HG03432 (cell line): Measurements from ENCODE around the gene TRAPPC2L.

Experiments
- ATAC-seq: cut with Tn5 transposase; IDR thresholded peaks from one replicate; pipeline ENCODE4 v1.9.1; 2021; ENCODE audit warnings: mild to moderate bottlenecking, moderate library complexity; ENCODE audit not compliant: unreplicated experiment

Gene TRAPPC2L

DNA sequence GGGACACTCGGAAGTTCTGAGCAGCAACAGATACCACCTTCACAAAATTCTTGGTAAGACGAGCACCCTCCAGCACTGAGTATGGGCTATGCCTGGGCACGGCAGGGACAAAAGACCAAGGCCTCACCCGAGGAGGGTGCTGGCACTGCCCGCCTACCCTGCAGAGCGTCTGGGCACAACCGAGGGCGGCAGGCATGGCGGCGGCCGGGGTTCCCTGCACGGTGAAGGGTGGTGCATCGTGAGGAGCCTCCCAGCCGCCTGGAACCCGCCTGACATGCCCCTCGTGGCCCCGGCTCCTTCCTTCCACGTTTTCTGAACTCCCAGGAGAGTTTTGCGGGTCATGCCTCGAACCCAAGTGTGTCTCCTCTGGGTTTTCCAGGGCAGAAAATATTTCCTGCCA lies 19.1 kb upstream of the TRAPPC2L start:
- ATAC-seq = no peak

DNA sequence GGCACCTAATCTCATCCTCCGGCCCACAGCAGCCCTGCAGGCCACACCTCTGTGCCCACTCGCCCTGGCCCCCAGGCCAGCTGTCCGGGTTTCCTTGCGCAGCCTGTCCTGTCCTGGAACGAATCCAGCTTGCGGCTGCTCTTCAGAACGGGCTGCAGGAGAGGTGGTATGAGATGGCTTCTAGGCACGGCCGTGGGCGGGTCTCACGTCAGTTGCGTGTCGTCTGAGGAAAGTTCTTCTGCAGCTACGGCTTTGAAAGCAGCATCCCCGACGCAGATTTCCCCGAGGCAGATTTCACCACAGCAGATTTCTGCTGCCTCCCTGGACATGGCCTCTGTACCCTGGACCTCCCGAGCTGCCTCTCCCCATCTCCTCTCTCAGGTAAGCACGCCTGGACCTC lies 18.4 kb upstream of the TRAPPC2L start:
- ATAC-seq = no peak

DNA sequence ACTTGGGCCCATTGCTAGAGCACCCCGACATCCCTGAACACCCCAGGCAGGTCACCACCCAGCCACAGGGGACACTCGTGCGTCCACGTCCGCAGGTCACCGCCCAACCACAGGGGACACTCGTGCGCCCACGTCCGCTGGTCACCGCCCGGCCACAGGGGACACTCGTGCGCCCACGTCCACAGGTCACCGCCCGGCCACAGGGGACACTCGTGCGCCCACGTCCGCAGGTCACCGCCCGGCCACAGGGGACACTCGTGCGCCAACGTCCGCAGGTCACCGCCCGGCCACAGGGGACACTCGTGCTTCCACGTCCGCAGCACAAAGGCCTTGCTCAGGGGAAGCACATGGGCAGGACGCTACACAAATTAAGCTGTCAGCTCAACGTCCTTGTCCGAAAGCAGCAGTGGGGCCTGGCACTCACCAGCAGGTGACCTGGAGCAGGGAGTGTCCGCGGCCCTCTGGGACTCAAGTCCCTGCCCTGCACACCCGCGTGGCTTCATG lies 17.8 kb upstream of the TRAPPC2L start:
- ATAC-seq = no peak

DNA sequence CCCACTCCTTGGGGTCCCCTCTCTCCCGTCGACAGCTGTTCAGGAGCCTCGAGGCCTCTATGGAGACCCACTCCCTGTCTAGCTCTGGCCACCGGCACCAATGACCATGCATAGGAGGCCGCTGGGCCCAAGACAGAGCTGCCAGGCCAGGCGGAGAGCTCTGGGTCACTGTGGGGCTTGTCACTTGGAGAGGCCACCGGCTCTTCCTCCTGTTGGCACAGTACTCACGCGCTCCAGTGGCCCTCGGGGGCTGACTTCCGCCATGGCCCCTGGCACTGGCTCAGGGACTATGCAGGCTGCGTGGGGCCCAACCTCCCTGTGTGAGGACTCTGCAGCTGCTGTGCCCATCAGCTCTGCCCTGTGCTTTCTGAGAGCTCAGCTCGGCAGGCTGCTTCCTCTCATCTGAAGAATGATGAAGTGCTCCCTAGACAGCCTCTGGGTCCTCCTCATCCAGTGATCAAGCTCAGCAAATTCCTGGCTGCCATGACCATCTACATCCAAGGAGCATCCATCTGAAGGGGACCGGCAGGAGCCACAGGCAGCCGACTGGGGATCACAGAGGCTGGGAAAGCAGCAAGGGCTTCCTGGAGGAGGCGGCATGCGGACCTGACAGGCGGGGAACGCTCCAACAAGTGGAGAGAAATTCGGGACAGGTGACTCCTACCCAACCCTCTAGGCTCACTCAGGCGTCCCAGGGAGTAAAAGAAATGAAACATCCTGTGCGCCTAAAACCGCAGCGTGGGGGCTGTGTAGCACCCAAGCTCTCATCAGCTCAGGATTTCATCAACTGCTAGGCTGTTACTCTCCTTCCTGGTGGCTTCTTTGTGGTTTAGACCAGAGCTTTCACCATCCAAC lies 17.0 kb upstream of the TRAPPC2L start:
- ATAC-seq = no peak

DNA sequence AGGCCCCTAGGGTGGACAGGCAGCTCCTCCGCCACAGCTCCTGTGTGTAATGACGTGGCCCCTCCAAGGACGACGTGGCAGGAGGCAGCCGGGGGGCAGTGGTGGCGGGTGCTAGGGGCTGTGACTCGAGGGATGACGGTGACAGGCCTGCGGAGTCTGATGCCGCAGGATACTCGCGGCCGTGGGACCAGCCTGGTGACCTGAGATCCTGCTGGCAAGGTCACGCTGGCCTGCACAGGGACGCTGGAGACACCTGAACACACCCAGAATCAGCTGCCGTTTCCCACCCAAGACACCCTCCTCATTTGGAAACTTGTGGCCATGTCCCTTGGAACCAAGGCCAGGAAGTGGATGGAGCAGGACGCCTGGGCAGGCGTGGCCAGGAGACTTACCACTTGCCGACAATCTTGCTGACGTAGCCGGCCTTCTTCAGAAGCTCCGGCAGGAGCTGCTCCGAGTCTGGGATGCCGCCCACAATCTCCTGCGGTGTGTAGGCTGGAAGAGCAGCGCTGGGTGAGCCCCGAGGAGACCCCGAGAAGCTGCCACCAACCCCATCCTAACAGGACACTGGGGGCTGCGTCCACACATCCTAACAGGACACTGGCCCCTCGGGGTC lies 16.2 kb upstream of the TRAPPC2L start:
- ATAC-seq = no peak

DNA sequence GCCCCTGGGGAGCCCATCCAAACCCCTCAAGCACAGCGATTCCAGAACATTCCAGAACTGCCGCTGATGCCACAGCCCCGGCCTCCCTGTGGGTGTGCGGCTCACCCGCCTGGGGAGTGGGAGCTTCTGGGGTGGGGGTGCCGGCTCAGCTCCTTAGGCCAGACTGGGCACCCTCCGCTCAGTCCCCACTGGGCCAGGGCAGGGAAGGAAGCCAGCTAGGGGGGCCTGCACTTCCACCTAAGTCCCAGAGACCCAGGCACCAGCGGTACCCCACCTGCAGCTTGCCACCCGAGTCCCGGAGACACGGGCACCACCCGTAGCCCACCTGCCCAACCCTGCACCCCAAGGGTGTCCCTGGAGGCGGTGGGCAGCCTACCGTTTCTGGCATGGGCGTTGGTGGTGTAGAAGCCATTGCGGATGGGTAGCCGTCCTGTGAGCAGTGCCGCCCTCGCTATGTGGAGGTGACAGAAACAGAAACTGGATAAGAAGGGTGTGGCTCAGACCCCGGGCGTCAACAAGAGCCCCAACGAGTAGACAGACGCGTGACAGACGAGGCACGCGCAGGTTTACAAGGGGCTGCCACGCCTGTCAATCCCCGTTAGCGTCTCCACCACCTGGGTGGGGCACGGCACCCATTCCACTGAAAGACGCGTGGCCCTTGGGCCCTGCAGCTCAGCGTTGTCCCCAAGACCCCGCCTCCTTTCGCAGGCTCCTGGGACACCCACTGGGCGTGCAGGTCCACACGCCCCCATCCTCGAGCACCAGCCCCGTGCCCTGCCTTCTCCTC lies 15.2 kb upstream of the TRAPPC2L start:
- ATAC-seq = no peak

DNA sequence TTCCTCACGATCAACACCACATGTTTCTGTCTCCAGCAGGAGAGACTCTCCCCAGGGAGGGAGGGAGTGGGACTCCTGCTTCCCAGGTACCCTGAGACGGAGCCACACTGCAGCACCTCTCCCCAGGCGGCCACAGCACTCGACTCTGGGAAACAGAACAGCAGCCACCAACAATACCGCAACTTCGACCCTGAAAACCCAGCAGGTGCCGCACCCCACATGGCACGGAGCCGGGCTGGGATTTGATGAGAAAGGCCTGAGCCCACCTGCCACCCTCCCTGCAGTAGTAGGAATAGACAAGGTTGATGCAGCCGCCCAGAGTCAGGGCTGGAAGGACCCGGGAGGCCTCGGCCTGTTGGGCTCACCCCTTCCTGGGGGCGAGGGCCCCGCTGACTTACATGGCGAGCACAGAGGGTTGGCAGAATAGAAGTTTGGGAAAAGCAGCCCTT lies 14.6 kb upstream of the TRAPPC2L start:
- no peak for ATAC-seq

DNA sequence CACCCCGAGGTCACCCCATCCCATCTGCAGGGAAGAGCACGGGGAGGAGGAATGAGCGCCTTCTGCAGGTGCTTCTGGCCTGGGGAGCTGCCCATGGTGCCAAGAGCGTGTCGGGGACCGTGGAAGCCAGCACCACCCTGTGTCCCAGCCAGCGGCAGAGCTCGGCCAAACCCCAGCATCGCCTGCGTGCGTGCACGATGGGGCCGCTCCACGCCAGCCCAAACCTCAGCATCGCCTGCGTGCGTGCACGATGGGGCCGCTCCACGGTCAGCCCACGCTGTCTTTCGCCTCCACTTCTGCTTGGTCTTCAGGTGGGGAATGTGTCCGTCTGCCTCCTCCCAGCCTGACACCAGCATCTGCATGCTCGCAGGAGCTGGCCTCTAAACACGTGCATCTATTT lies 14.1 kb upstream of the TRAPPC2L start:
- no peak for ATAC-seq

DNA sequence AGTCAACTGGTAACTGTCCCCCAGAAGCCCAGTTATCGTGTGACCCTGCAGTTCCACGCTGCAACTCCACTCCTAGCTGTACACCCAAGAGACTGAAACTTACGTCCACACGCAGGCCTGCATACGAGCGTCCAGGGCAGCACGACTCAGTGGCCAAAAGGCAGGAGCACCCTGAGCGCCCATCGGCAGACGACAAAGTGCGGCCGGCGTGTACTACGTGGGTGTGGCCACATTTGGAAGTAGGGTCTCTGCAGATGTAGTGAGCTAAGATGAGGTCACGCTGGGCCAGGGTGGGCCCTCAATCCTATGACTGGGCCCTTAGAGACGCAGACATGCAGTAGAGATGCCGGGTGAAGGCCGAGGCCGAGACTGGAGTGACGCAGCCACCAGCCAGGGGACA lies 13.7 kb upstream of the TRAPPC2L start:
- ATAC-seq = no peak

DNA sequence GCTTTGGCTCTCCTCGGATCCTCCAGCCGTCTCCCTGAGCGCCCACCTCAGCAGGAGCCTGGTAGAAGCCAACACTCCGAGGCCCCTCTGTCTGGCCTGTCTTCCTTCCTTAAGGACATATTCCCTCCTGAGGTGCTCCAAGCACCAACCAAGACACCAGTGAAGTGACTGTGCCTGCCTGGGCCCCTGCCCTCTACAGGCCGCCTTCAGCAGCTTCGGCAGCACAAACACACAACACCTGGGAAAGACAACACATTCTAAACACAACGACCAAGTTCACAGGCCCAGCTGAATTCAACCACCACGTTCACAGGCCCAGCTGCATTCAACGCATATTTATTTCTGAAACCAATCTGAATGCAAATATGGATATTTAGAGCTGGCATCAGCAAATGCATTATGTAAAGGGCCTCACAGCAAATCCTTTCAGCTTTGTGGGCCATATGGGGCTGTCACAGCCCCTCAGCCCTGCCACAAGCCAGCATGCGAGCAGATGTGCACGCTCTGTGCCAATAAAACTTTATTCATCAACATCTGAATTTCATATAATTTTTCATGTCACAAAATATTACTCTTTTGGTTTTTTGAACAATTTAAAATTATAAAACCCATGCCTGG lies 12.4 kb upstream of the TRAPPC2L start:
- no peak for ATAC-seq

DNA sequence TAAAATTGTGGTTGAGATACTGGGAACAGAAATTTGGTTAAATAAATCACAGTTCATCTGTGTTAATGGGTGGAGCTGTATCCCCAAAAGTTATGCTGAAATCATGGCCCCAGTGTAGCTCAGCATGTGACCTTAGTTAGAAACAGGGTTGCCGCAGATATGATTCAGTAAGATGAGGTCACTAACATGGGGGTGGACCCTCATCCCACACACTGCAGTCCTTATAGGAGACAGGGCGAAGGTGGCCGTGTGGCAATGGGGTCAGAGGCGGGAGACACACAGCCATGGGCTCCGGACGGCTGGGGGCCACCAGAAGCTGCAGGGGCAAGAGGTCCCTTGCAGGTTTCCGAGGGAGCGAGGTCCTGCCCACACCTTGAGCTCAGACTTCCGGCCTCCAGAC lies 10.8 kb upstream of the TRAPPC2L start:
- no peak for ATAC-seq

DNA sequence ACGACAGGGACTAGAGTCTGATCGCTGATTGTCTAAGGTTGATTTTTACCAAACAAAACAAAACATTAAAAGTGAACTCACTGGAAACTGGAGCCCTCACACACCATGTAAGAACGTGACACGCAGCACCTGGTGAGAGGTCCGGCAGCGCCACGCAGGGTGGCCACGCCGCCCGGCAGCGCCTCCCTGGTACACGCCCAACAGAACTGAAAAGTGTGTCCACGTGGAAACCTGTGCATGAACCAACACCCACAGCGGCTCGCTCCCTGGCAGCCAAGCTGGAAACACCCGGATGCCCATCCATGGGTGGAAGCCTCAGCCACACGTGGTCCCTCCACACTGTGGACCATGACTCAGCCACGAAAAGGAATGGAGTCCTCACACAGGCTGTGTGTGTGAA lies 9.3 kb upstream of the TRAPPC2L start:
- no peak for ATAC-seq

DNA sequence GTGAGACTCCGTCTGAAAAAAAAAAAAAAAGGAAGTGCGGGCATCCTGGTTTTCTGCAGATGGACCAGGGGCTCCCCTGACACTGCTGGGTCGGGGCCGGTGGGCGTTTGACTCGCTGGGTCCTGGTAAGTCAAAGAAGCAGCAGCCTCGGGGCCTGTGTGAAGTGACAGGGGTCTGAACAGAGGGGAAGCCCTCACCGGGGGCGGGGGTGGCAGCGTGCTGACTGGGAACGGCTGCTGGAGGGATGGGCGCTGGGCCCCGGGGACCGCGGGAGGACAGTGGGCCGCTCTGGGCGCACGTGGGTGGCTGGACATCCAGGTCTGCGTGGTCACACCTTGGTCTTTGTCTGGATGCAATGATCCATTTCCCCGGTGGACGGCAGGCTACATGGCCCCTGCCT lies 8.4 kb upstream of the TRAPPC2L start:
- no peak for ATAC-seq

DNA sequence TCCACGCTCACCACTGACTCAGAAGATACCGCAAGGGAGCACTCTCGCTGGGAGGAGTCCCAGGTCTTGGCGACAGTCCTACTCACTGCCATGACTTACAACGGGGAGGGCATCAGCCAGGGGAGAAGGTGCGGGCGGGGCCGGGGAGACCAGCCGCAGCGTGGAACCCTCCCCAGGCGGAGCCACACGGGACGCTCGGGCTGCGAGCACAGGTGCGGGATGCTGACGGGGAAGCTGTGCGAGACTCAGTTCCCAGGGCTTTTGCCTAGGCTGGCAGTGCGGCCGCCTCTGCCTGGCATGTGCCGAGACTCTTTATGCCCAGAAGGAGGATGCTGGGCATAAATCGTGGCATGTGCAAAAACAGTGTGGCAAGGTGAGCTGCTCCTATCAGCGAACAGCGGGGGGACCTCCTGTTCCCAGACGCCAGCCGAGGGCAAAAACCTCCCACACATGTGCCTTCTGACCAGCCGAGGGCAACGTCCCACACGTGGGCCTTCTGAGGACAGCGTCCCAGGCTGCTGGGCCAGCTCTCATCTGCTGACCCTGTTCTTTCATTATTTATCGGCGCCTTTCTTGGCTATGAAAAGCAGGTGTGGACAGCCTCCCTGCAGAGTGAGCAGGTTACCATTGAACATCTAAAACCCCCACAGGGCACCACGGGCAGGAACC lies 6.3 kb upstream of the TRAPPC2L start:
- ATAC-seq = no peak

DNA sequence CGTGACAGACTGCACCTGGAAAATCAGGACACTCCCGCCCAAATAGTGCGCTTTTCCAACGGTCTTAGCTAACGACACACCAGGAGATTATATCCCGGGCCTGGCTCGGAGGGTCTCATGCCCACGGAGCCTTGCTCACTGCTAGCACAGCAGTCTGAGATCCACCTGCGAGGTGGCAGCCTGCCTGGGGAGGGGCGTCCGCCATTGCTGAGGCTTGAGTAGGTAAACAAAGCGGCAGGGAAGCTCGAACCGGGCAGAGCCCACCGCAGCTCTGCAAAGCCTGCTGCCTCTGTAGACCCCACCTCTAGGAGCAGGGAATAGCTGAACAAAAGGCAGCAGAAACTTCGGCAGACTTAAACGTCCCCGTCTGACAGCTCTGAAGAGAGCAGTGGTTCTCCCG lies 5.3 kb upstream of the TRAPPC2L start:
- ATAC-seq = no peak

DNA sequence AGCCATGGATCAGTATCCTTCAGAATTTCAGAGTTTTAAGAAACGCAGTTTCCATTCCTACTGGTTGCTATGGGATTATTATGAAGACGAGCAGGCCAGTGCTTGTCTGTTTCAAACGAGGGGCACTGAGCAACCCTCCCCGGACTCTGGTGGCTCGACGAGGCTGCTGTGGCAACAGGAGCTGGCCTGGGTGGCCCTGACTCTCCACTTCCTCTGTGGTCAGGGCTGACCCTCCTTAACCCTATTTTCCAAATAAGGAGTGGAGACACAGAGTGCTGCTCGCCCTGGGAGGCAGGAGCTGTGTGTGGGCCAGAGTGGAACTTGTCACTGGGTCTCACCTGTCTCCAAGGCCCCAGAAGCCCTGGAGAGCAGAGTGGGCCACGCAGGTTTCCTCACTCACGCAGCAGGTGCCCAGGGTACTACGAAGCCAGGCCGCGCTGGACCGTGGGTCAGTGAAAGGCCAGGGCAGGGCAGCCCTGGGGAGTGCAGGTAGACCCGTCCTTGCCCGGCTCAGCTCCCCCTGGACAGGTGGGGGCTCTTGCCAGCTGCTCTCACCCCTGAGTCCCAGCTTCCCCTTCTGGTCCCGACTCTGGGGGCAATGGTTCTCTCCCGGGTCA lies 3.5 kb upstream of the TRAPPC2L start:
- no peak for ATAC-seq

DNA sequence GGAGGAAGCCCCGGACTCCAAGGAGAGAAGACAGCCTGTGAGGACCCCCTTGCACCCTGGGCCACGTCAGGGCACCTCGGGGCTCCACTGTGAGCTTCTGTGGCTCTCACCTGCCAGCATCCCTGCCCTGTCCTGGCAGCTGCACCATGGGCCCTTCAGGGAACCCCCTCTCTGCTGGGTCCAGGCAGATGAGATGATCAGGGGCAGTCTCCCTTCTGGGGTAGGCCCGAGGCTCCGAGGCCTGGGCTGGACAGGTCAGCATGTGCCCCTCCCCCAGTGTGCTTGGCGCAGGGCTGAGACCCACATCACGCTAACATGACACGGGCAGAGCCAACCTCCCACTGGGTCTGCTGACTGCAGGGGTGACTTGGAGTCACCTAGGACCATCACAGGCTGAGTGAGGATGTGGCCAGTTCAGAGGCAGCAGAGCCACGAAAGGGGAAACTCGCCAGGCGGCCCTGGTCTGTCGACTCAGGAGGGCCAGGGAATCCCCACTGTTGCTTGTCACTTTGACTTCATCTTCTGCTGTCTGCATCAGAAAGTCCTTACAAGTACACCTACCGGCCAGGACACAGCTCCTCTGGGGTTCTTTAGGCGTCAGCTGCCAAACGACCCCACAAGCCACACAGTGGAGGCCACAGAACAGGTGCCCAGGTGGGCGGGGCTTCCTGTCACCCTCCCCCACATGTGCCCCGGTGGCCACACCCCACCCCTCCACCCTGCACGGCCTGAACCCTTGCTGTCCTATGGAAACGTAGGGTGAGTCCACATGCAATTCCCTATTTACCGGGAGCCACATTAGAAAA lies 2.4 kb upstream of the TRAPPC2L start:
- no peak for ATAC-seq

DNA sequence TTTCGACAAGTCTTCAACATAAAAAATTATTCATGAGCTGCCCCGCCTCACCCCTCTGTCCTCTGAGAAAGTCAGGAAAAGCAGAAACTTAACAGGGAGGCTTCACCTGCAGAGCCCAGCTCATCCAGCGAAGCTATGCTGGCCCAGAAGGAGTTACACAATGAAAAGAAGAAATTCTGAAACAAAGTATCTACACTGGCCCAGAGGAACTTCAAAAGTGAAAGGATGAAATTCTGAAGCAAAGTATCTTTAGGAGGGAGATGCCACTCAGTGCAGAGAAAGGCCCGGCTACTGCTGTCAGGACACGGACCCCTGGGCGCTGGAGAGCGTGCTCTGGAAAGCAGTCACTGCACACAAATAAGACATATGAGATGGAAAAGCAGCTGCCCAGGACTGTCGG lies 1.8 kb upstream of the TRAPPC2L start:
- no peak for ATAC-seq

DNA sequence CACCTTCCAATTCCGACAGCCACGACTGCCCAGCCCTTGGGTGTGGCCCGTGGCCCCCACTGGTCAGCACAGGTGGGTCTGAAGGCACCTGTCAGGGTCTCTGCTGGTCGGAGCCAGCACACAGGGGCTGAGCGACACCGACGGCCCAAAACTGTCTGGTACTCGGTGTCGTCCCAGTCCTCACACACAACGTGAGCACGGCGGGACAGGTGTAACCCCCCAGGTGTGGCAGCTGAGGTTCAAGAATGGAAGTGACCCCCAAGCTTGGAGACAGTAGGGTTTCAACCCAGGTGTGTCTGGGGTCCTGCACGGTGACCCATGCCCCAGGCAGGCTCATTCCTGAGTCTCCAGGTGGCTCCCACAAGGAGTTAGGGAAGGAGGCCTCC lies 1.2 kb upstream of the TRAPPC2L start:
- ATAC-seq = no peak
